Panc1 (cell line): ENCODE results near the gene PATE4. TPM values are rescaled to one million over a fixed set of nuclear protein-coding genes. Genes with fewer than 3 reads are reported as not detected.

Source experiments
- ATAC-seq: fragments of 200-7000 bp; cut with Tn5 transposase; 2 replicates; pipeline ENCODE4 v1.9.1; 2020; ENCODE audit warnings: mild to moderate bottlenecking, moderate library complexity
- BruUV-seq: library from RNA; stranded (reverse); fragments of 400-500 nt; replicated peaks from 2 replicates; lab custom pipeline; 2021; lab: Mats Ljungman, UMichigan
- CTCF ChIA-PET: fragments of 300-600 bp; sonication (Branson Sonifier 250); formaldehyde crosslinking; loops from one replicate; lab custom pipeline; 2022; ENCODE audit warnings: antibody characterized with exemption; lab: Charles Lee
- POLR2A ChIA-PET: fragments of 300-600 bp; sonication (Branson Sonifier 250); formaldehyde crosslinking; loops from one replicate; lab custom pipeline; 2022; ENCODE audit warnings: antibody characterized with exemption; lab: Charles Lee
- DNase-seq: peaks from one replicate; pipeline ENCODE4 v3.0.0-alpha.2; 2010; ENCODE audit warnings: low read depth, low spot score
- H3K27ac ChIP-seq: 2 replicates; pipeline ENCODE4 v1.5.1; 2011; ENCODE audit warnings: mild to moderate bottlenecking, low read length, inconsistent platforms
- H3K27me3 ChIP-seq: fragments of 200-500 bp; sonication (Bioruptor generic); 2 replicates; pipeline ENCODE4 v1.6.0; 2014; ENCODE audit warnings: low read length, inconsistent platforms; ENCODE audit not compliant: control insufficient read depth, insufficient read depth
- H3K36me3 ChIP-seq: fragments of 200-500 bp; sonication (Bioruptor generic); 2 replicates; pipeline ENCODE4 v1.5.1; 2014; ENCODE audit warnings: inconsistent platforms, mild to moderate bottlenecking, low read length, moderate library complexity; ENCODE audit not compliant: control insufficient read depth, insufficient read depth
- H3K4me1 ChIP-seq: 2 replicates; pipeline ENCODE4 v1.5.1; 2011; ENCODE audit warnings: inconsistent platforms, mild to moderate bottlenecking, low read length, moderate library complexity; ENCODE audit not compliant: control insufficient read depth, insufficient read depth
- H3K4me3 ChIP-seq, 2 experiments: 2 replicates each; pipeline ENCODE4 v1.5.1; 2011 to 2012; ENCODE audit warnings: low read depth in 2 of 2, low read length in 2 of 2, mild to moderate bottlenecking in 2 of 2, inconsistent platforms in 1 of 2, moderate library complexity in 1 of 2
- H3K9me3 ChIP-seq: fragments of 200-500 bp; sonication (Bioruptor generic); 2 replicates; pipeline ENCODE4 v1.5.1; 2014; ENCODE audit warnings: low read depth, mild to moderate bottlenecking, inconsistent platforms, low read length, moderate library complexity; ENCODE audit not compliant: control insufficient read depth, insufficient read depth
- CTCF ChIP-seq: fragments of 450-650 bp; IDR thresholded peaks from 2 replicates; pipeline ENCODE4 v1.5.1; 2017; ENCODE audit warnings: mild to moderate bottlenecking
- POLR2AphosphoS5 ChIP-seq: IDR thresholded peaks from 2 replicates; pipeline ENCODE4 v1.6.1; 2012; ENCODE audit warnings: mild to moderate bottlenecking, low read depth, low read length, moderate library complexity
- REST ChIP-seq, 2 experiments: IDR thresholded peaks; 2 replicates each; pipeline ENCODE4 v1.6.1; 2011 to 2012; ENCODE audit warnings: low read depth in 2 of 2, control low read depth in 1 of 2, low read length in 1 of 2, mild to moderate bottlenecking in 1 of 2, moderate library complexity in 1 of 2; ENCODE audit not compliant: insufficient read depth in 1 of 2
- SIN3A ChIP-seq: IDR thresholded peaks from 2 replicates; pipeline ENCODE4 v1.6.1; 2012; ENCODE audit warnings: low read depth, mild to moderate bottlenecking, low read length, moderate library complexity, borderline replicate concordance; ENCODE audit not compliant: insufficient read depth
- TCF7L2 ChIP-seq: IDR thresholded peaks from 2 replicates; pipeline ENCODE4 v1.6.1; 2011; ENCODE audit warnings: mild to moderate bottlenecking, low read depth, low read length, inconsistent platforms
- in situ Hi-C: cut with HindIII; loops from 2 replicates; pipeline ENCODE4 v1.10.0; 2016; ENCODE audit warnings: low sequenced_read_pairs, low pct_unique_long_range_greater_than_20kb
- intact Hi-C: fragments of 100-400 bp; cut with micrococcal nuclease; formaldehyde crosslinking; loops from one replicate; pipeline ENCODE4 v1.10.0; 2022; ENCODE audit not compliant: unreplicated experiment
- total RNA-seq: library from RNA; stranded (reverse); gene quantifications from one replicate; pipeline ENCODE4 v1.2.1, GENCODE V29; 2021; ENCODE audit not compliant: unreplicated experiment

PATE4 gene
- total RNA-seq, 1 experiment from 2014 or later: not detected

DNA sequence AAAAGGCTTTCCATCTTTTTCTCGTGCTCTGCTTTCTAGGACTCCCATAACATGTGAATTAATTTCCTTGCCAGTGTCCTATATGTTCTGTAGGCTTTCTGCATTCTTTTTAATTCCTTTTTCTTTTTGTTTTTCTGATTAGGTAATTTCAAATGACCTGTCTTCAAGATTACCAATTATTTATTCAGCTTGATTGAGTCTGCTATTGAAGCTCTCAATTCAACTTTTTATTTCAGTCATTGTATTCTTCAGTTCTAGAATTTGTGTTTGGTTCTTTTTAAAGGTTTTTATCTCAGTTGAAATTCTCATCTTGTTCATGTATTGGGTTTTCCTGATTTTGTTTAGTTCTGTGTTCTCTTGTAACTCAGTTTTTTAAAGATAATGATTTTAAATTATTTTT, 30.7 kb upstream of the PATE4 start:
- POLR2A ChIA-PET: no interaction called here
- ATAC-seq (no peak), DNase-seq (no peak)
- in situ Hi-C loops: no loop called here
- H3K27me3 ChIP-seq: no peaks in the 10 kb centered on the region
- H3K4me3 ChIP-seq: no peak overlapping the region
- CTCF ChIA-PET: no interaction called here
- no peaks in the 10 kb centered on the region for H3K36me3 ChIP-seq
- no peak for TF ChIP-seq SIN3A
- no peak for TF ChIP-seq REST (IDR thresholded peaks at IDR 0.05; ENCODE audit: insufficient read depth in 1 of 2, low read depth in 2 of 2, low read length in 1 of 2)
- no peak for TF ChIP-seq TCF7L2
- no peak for TF ChIP-seq POLR2AphosphoS5
- TF ChIP-seq CTCF: no peak
- intact Hi-C loops: no loop called here
- peaks cover 46% of the 10 kb centered on the region for H3K9me3 ChIP-seq
- H3K27ac ChIP-seq: no peak overlapping the region
- no peaks in the 10 kb centered on the region for H3K4me1 ChIP-seq
- no TSS peak for BruUV-seq

- in situ Hi-C loops (no loop called here), intact Hi-C loops (no loop called here)
- no peaks in the 10 kb centered on the region for H3K4me1 ChIP-seq
- H3K36me3 ChIP-seq: no peaks in the 10 kb centered on the region
- H3K4me3 ChIP-seq: no peak overlapping the region
- TF ChIP-seq REST (IDR thresholded peaks at IDR 0.05; ENCODE audit: insufficient read depth in 1 of 2, low read depth in 2 of 2, low read length in 1 of 2) (no peak), POLR2AphosphoS5 (no peak), CTCF (no peak), TCF7L2 (no peak), SIN3A (no peak)
- no peak; the same call in 1 of the 2 replicates for ATAC-seq
- H3K27me3 ChIP-seq: no peaks in the 10 kb centered on the region
- no peak overlapping the region for H3K27ac ChIP-seq
- peaks cover 14% of the 10 kb centered on the region; the same call in 1 of the 2 replicates for H3K9me3 ChIP-seq
- BruUV-seq: no TSS peak
- CTCF ChIA-PET: no interaction called here
- POLR2A ChIA-PET: no interaction called here
- no peak for DNase-seq
These were observed 25.2 kb upstream of the PATE4 start for GRCh38 chr11:125807909-125808308.
